ENCODE measurements around the gene POLH. TPM values are rescaled to one million over a fixed set of nuclear protein-coding genes. Genes with fewer than 3 reads are reported as not detected.
"Not testable (repeated sequence)": the region's sequence is repeated elsewhere in the genome, so short reads cannot be mapped to it uniquely, and the experiment has no call there.

POLH gene
- total and polyA plus RNA-seq, 10 of the 15 experiments (the other 5 are each of a cell fraction or from before 2014, with no cell fraction given) = 5.5 to 33.6 (median 18.6) TPM

GRCh38 chr6:43630980-43631619 is 55.1 kb downstream of the POLH start:
- ChIA-PET CTCF (interaction anchor here (0.9 to 2.3 kb wide), 3 partner anchors 22 to 637 kb away, joined by 3 to 16 read pairs (median 10); no protein-coding TSS in a partner anchor), RAD21 (ENCODE audit: unreplicated experiment) (no interaction called here), POLR2A (interaction anchor here (0.6 to 2.9 kb wide), 8 partner anchors 13 to 702 kb away, joined by 3 to 16 read pairs (median 5); partner anchors contain the start of genes CNPY3 and DNPH1), SMC1A (ENCODE audit: uncharacterized antibody, unreplicated experiment) (interaction anchor here (1.4 to 2.1 kb wide), 2 partner anchors 54 to 139 kb away, joined by 3 to 7 read pairs; partner anchors contain the start of gene VEGFA)
- peak overlapping the region; percentile 63 for H3K27ac ChIP-seq (ENCODE audit: control insufficient read depth, insufficient read depth)
- in situ Hi-C loops (cut with MboI) (no loop called here), intact Hi-C loops (cut with micrococcal nuclease; ENCODE audit: unreplicated experiment) (no loop called here)
- no TSS peak for BruUV-seq (replicated peaks)
- no peak overlapping the region; the same call in 1 of the 2 replicates for H3K4me2 ChIP-seq (ENCODE audit: control insufficient read depth, insufficient read depth)
- TF ChIP-seq TAF1 (IDR thresholded peaks at IDR 0.05; ENCODE audit: borderline replicate concordance, low read depth, low read length) = no peak
- TF ChIP-seq MYC (IDR thresholded peaks at IDR 0.05; ENCODE audit: insufficient read depth, insufficient read length, insufficient replicate concordance, low read length, severe bottlenecking) = no peak
- TF ChIP-seq HCFC1 (IDR thresholded peaks at IDR 0.05; ENCODE audit: low read length) = no peak
- TF ChIP-seq BCL11A (IDR thresholded peaks at IDR 0.05; ENCODE audit: low read depth, low read length) = no peak
- TF ChIP-seq, protein P1, sequence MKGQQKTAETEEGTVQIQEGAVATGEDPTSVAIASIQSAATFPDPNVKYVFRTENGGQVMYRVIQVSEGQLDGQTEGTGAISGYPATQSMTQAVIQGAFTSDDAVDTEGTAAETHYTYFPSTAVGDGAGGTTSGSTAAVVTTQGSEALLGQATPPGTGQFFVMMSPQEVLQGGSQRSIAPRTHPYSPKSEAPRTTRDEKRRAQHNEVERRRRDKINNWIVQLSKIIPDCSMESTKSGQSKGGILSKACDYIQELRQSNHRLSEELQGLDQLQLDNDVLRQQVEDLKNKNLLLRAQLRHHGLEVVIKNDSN (IDR thresholded peaks at IDR 0.05; ENCODE audit: borderline replicate concordance, extremely low read length, insufficient read depth, low read depth, low read length) = no peak
- TF ChIP-seq KLF5 (IDR thresholded peaks at IDR 0.05; ENCODE audit: partially characterized antibody) = no peak
- no peak for TF ChIP-seq SREBF1 (IDR thresholded peaks at IDR 0.05; ENCODE audit: low read length)
- no peak for TF ChIP-seq EED (IDR thresholded peaks at IDR 0.05; ENCODE audit: low read depth)
- TF ChIP-seq SUPT20H (IDR thresholded peaks at IDR 0.05; ENCODE audit: borderline replicate concordance, control insufficient read depth, low read depth, low read length) = no peak
- no peaks in the 10 kb centered on the region for H4K20me1 ChIP-seq (ENCODE audit: control insufficient read depth, insufficient read depth)
- H3K9ac ChIP-seq (ENCODE audit: control insufficient read depth, insufficient read depth, low read length) = no peak overlapping the region
- H3K36me3 ChIP-seq (ENCODE audit: control insufficient read depth in 2 of 2, insufficient read depth in 2 of 2, low read length in 1 of 2) = peaks cover 0 to 4% of the 10 kb centered on the region in 2 experiments; a peak in 1 of 4 replicates
- DNase-seq (ENCODE audit: low read depth, low spot score) (no peak), FAIRE-seq (no peak), ATAC-seq (no peak)
- WGBS (ENCODE audit: insufficient coverage, insufficient replicate concordance, low lambda C conversion rate, missing lambda C conversion rate) = 96% methylated on average over 1 of the region's 1 CpG
- peaks cover 26% of the 10 kb centered on the region for H3K79me2 ChIP-seq (ENCODE audit: control insufficient read depth, insufficient read depth, low read length)
- H3K4me3 ChIP-seq = no peak overlapping the region
- H2AFZ ChIP-seq (ENCODE audit: control insufficient read depth, low read depth, low read length) = peak overlapping the region; percentile 51; the same call in 1 of the 2 replicates
- no peaks in the 10 kb centered on the region for H3K27me3 ChIP-seq (replicated peaks in 1 of 2; ENCODE audit: control insufficient read depth in 2 of 2, insufficient read depth in 2 of 2, low read length in 1 of 2)
- H3K4me1 ChIP-seq (ENCODE audit: control insufficient read depth, insufficient read depth, low read length) = peaks cover 25% of the 10 kb centered on the region
- no peaks in the 10 kb centered on the region for H3K9me3 ChIP-seq (replicated peaks; ENCODE audit: control insufficient read depth, insufficient read depth, low read length)

- H2AFZ ChIP-seq (ENCODE audit: control insufficient read depth, low read depth, low read length); in situ Hi-C loops (cut with MboI); intact Hi-C loops (cut with micrococcal nuclease; ENCODE audit: unreplicated experiment); DNase-seq (ENCODE audit: low read depth, low spot score); H3K4me2 ChIP-seq (ENCODE audit: control insufficient read depth, insufficient read depth); H3K4me3 ChIP-seq; H3K9ac ChIP-seq (ENCODE audit: control insufficient read depth, insufficient read depth, low read length); H4K20me1 ChIP-seq (ENCODE audit: control insufficient read depth, insufficient read depth); FAIRE-seq; SMC1A ChIA-PET (ENCODE audit: uncharacterized antibody, unreplicated experiment); BruUV-seq (replicated peaks); H3K27ac ChIP-seq (ENCODE audit: control insufficient read depth, insufficient read depth); H3K27me3 ChIP-seq (replicated peaks in 1 of 2; ENCODE audit: control insufficient read depth in 2 of 2, insufficient read depth in 2 of 2, low read length in 1 of 2); ATAC-seq; H3K36me3 ChIP-seq (ENCODE audit: control insufficient read depth in 2 of 2, insufficient read depth in 2 of 2, low read length in 1 of 2); H3K9me3 ChIP-seq (replicated peaks; ENCODE audit: control insufficient read depth, insufficient read depth, low read length); CTCF ChIA-PET: not testable (repeated sequence)
- Histone ChIP-seq H3K79me2 (ENCODE audit: control insufficient read depth, insufficient read depth, low read length) (peaks cover 27% of the 10 kb centered on the region), H3K4me1 (ENCODE audit: control insufficient read depth, insufficient read depth, low read length) (peaks cover 16% of the 10 kb centered on the region)
- WGBS (ENCODE audit: insufficient coverage, insufficient replicate concordance, low lambda C conversion rate, missing lambda C conversion rate) = 61% methylated on average over 6 of the region's 7 CpGs
- RAD21 ChIA-PET (ENCODE audit: unreplicated experiment) = interaction anchor here (0.7 kb wide), 1 partner anchor 451 kb away, joined by 3 read pairs; the partner anchor contains the start of gene CUL9
- POLR2A ChIA-PET = interaction anchor here (0.6 to 0.7 kb wide), 3 partner anchors 17 to 362 kb away, joined by 3 to 4 read pairs (median 4); no protein-coding TSS in a partner anchor
Observed at GRCh38 chr6:43633002-43633401, 57.0 kb downstream of the POLH start.
